GM12878 (cell line): ENCODE data around the gene SNRPD3. TPM values are rescaled to one million over a fixed set of nuclear protein-coding genes. Genes with fewer than 3 reads are reported as not detected.

Source experiments
- ATAC-seq: fragments of 200-7000 bp; cut with Tn5 transposase; 3 replicates; pipeline ENCODE4 v1.9.1; 2020; ENCODE audit warnings: mild to moderate bottlenecking, moderate library complexity
- BruUV-seq: library from RNA; stranded (reverse); fragments of 400-500 nt; replicated peaks from 2 replicates; lab custom pipeline; 2021; lab: Mats Ljungman, UMichigan
- CTCF ChIA-PET: fragments of 300-600 bp; sonication (Branson Sonifier 250); formaldehyde crosslinking; extraction: SDS; loops from one replicate; lab custom pipeline; 2021; ENCODE audit warnings: inconsistent platforms; lab: Yijun Ruan, JAX
- POLR2A ChIA-PET: fragments of 350-600 bp; formaldehyde crosslinking; extraction: SDS; loops from one replicate; lab custom pipeline; 2021; ENCODE audit warnings: inconsistent platforms; lab: Charles Lee
- RAD21 ChIA-PET: fragments of 300-600 bp; sonication (Branson Sonifier 250); formaldehyde crosslinking; loops from one replicate; lab custom pipeline; 2023; ENCODE audit warnings: antibody characterized with exemption; ENCODE audit not compliant: unreplicated experiment; lab: Charles Lee
- SMC1A ChIA-PET: fragments of 300-600 bp; sonication (Branson Sonifier 250); formaldehyde crosslinking; loops from one replicate; lab custom pipeline; 2023; ENCODE audit not compliant: unreplicated experiment, uncharacterized antibody; lab: Charles Lee
- DNase-seq: peaks from one replicate; pipeline ENCODE4 v3.0.0-alpha.2; 2011; ENCODE audit warnings: low read depth, low spot score
- FAIRE-seq: peaks from 3 replicates; lab custom pipeline; 2011; peaks lifted over from hg19 to GRCh38; lab: Jason Lieb, UNC
- H2AFZ ChIP-seq: 2 replicates; pipeline ENCODE4 v1.6.0; 2011; ENCODE audit warnings: low read depth, low read length, control low read depth; ENCODE audit not compliant: control insufficient read depth
- H3K27ac ChIP-seq: 2 replicates; pipeline ENCODE4 v1.5.1; 2011; ENCODE audit warnings: control low read depth; ENCODE audit not compliant: control insufficient read depth, insufficient read depth
- H3K27me3 ChIP-seq, 2 experiments: replicated peaks in 1 of 2; 2 replicates each; pipeline versions ENCODE4 v1.6.0 to v1.6.1; 2011; ENCODE audit warnings: low read length in 1 of 2; ENCODE audit not compliant: control insufficient read depth in 2 of 2, insufficient read depth in 2 of 2
- H3K36me3 ChIP-seq, 2 experiments: 2 replicates each; pipeline ENCODE4 v1.5.1; 2011; ENCODE audit warnings: low read length in 1 of 2; ENCODE audit not compliant: control insufficient read depth in 2 of 2, insufficient read depth in 2 of 2
- H3K4me1 ChIP-seq: 2 replicates; pipeline ENCODE4 v1.6.1; 2011; ENCODE audit warnings: mild to moderate bottlenecking, low read length, moderate library complexity, mixed read lengths; ENCODE audit not compliant: control insufficient read depth, insufficient read depth
- H3K4me2 ChIP-seq: 2 replicates; pipeline ENCODE4 v1.6.0; 2011; ENCODE audit warnings: control low read depth; ENCODE audit not compliant: control insufficient read depth, insufficient read depth
- H3K4me3 ChIP-seq: fragments of 200-600 bp; sonication (generic); 2 replicates; pipeline ENCODE4 v1.5.1; 2016
- H3K79me2 ChIP-seq: 2 replicates; pipeline ENCODE4 v1.6.0; 2011; ENCODE audit warnings: low read length; ENCODE audit not compliant: control insufficient read depth, insufficient read depth
- H3K9ac ChIP-seq: 2 replicates; pipeline ENCODE4 v1.8.0; 2011; ENCODE audit warnings: low read length, control low read depth, mixed read lengths; ENCODE audit not compliant: control insufficient read depth, insufficient read depth
- H3K9me3 ChIP-seq: replicated peaks from 3 replicates; pipeline ENCODE4 v1.5.1; 2011; ENCODE audit warnings: mild to moderate bottlenecking, low read length; ENCODE audit not compliant: control insufficient read depth, insufficient read depth
- H4K20me1 ChIP-seq: 2 replicates; pipeline ENCODE4 v1.6.0; 2011; ENCODE audit not compliant: control insufficient read depth, insufficient read depth
- ATF7 ChIP-seq: fragments of 450-650 bp; IDR thresholded peaks from 2 replicates; pipeline ENCODE4 v1.6.1; 2016; ENCODE audit warnings: low read depth, mild to moderate bottlenecking
- CHD1 ChIP-seq: IDR thresholded peaks from 2 replicates; pipeline ENCODE4 v1.6.1; 2012; ENCODE audit warnings: low read depth, low read length, improper control_type of control experiment
- CHD2 ChIP-seq: IDR thresholded peaks from 2 replicates; pipeline ENCODE4 v1.6.1; 2011; ENCODE audit warnings: low read depth, low read length, improper control_type of control experiment, borderline replicate concordance
- DPF2 ChIP-seq: fragments of 450-650 bp; IDR thresholded peaks from 2 replicates; pipeline ENCODE4 v1.6.1; 2017; ENCODE audit warnings: mild to moderate bottlenecking
- JUNB ChIP-seq: IDR thresholded peaks from 2 replicates; pipeline ENCODE4 v1.6.1; 2016; ENCODE audit warnings: antibody characterized with exemption, mild to moderate bottlenecking
- MTA2 ChIP-seq: fragments of 450-650 bp; IDR thresholded peaks from 2 replicates; pipeline ENCODE4 v1.6.1; 2016; ENCODE audit warnings: low read depth, mild to moderate bottlenecking, moderate library complexity
- NBN ChIP-seq: fragments of 450-650 bp; IDR thresholded peaks from 2 replicates; pipeline ENCODE4 v1.6.1; 2016
- POLR2A ChIP-seq: IDR thresholded peaks from 2 replicates; pipeline ENCODE4 v1.6.1; 2011; ENCODE audit warnings: low read depth, mild to moderate bottlenecking, low read length
- SIN3A ChIP-seq: IDR thresholded peaks from 2 replicates; pipeline ENCODE4 v1.6.1; 2012; ENCODE audit warnings: low read depth, low read length, improper control_type of control experiment
- SMARCA5 ChIP-seq: fragments of 450-650 bp; IDR thresholded peaks from 2 replicates; pipeline ENCODE4 v1.6.1; 2017; ENCODE audit warnings: mild to moderate bottlenecking
- WGBS: methylation state at CpG from one replicate; pipeline ENCODE4 v1.1.6; 2016; ENCODE audit warnings: low lambda C conversion rate; ENCODE audit not compliant: insufficient replicate concordance, insufficient coverage; ENCODE audit errors: missing lambda C conversion rate; 5-methylcytosine and 5-hydroxymethylcytosine counted together
- in situ Hi-C: fragments of 300-500 bp; cut with MboI; formaldehyde crosslinking; loops from 9 replicates; pipeline ENCODE4 v1.14.3; 2018; ENCODE audit warnings: mixed read lengths
- intact Hi-C: fragments of 100-400 bp; cut with micrococcal nuclease; formaldehyde crosslinking; loops from one replicate; pipeline ENCODE4 v1.14.2; 2022; ENCODE audit not compliant: unreplicated experiment
- polyA plus RNA-seq, 11 experiments: library from polyadenylated mRNA; depleted of rRNA in 4 of 11; unstranded in 6 of 11; stranded (reverse) in 5 of 11; fragments of >200 nt; fragmentation: Nextera tagmentation in 4 of 11; fragmentation: Illumina TruSeq in 1 of 11; extraction: Ambion mirVana in 4 of 11; extraction: Trizol in 1 of 11; gene quantifications; 1 replicate in 1 of 11; 2 replicates in 10 of 11; pipeline versions ENCODE4 v1.2.1 to v1.2.3, GENCODE V29; 2011 to 2016; ENCODE audit warnings: inconsistent platforms in 2 of 11, missing spikeins in 2 of 11, low read depth in 1 of 11
- total RNA-seq, 4 experiments: library from RNA; depleted of rRNA in 3 of 4; stranded (reverse); fragments of >200 nt in 3 of 4; fragmentation: Illumina TruSeq in 1 of 4; extraction: Trizol in 1 of 4; gene quantifications; 2 replicates each; pipeline versions ENCODE4 v1.2.1 to v1.2.3, GENCODE V29; 2013 to 2021
- TF ChIP-seq, protein P1 (sequence below): fragments of 450-650 bp; formaldehyde crosslinking; IDR thresholded peaks from 2 replicates; pipeline ENCODE4 v1.4.0; 2020; ENCODE audit warnings: mild to moderate bottlenecking, moderate library complexity
- TF ChIP-seq, protein P2 (sequence below): fragments of 450-650 bp; IDR thresholded peaks from 2 replicates; pipeline ENCODE4 v1.6.1; 2017; ENCODE audit warnings: low read depth, mild to moderate bottlenecking, moderate library complexity
- TF ChIP-seq, protein P3 (sequence below): fragments of 450-650 bp; IDR thresholded peaks from 2 replicates; pipeline ENCODE4 v1.6.1; 2016; ENCODE audit warnings: mild to moderate bottlenecking

SNRPD3 gene
- total and polyA plus RNA-seq, 10 of the 15 experiments (the other 5 are each of a cell fraction or from before 2014, with no cell fraction given) = 112 to 324 (median 242) TPM

DNA sequence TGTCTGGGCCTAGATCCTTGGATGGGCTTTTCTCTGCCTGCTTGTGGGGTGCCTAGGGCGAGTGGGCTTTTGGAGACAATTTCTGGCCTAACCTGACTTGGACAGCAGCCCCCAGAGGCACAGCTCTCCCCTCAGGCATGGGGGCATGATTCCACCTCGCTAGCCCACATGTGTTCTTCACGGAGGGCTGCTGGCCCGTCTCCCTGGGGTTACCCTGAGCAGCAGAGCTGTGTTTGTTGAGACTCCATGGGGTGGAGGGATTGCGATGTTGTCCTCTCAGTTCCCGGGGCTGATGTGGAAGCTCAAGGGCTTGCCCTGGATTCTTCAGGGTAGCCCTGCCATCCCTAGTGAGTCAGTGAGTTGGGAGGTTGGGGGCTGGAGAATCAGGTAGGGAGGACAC, 39.4 kb downstream of the SNRPD3 start:
- Histone ChIP-seq H2AFZ (no peak overlapping the region), H3K4me3 (no peak overlapping the region), H3K27me3 (no peaks in the 10 kb centered on the region), H3K36me3 (no peaks in the 10 kb centered on the region), H4K20me1 (no peaks in the 10 kb centered on the region), H3K9me3 (no peaks in the 10 kb centered on the region), H3K9ac (no peak overlapping the region), H3K4me1 (no peaks in the 10 kb centered on the region), H3K79me2 (no peaks in the 10 kb centered on the region), H3K4me2 (no peak overlapping the region), H3K27ac (no peak overlapping the region)
- ATAC-seq (no peak), DNase-seq (no peak), FAIRE-seq (no peak)
- no TSS peak for BruUV-seq
- ChIA-PET RAD21 (no interaction called here), CTCF (interaction anchor here (0.7 to 1.2 kb wide), 2 partner anchors 9 to 270 kb away, joined by 3 read pairs; no protein-coding TSS in a partner anchor), POLR2A (no interaction called here), SMC1A (no interaction called here)
- no peak for TF ChIP-seq CHD2
- TF ChIP-seq NBN = no peak
- TF ChIP-seq CHD1 = no peak
- 35% methylated on average over 6 of the region's 6 CpGs for WGBS
- intact Hi-C loops (no loop called here), in situ Hi-C loops (no loop called here)

DNA sequence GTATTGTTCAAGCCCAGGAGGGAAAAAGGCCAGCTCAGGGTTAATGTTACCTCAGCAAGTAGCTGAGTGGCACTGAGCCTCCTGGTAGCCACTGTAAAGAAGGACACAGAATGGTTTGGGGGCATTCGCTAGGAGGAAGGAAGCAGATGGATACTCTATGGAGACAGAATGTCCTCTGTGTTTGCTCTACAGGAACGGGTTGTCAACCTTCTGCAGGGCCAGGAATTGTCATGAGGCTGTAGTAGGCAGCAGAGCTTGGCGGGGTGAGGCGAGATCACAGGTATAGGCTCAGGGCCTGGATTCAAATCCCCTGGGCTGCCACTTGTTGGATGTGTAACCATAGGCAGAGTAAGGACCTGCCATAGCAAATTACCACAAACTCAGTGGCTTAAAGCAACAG, 40.1 kb downstream of the SNRPD3 start:
- ChIA-PET SMC1A (no interaction called here), RAD21 (no interaction called here), CTCF (interaction anchor here (0.7 to 1.2 kb wide), 2 partner anchors 8 to 271 kb away, joined by 3 read pairs; no protein-coding TSS in a partner anchor), POLR2A (interaction anchor here (0.7 kb wide), 1 partner anchor 32 kb away, joined by 4 read pairs; no protein-coding TSS in a partner anchor)
- Histone ChIP-seq H3K27ac (no peak overlapping the region), H3K9ac (no peak overlapping the region), H3K9me3 (no peaks in the 10 kb centered on the region), H3K4me1 (no peaks in the 10 kb centered on the region), H3K79me2 (no peaks in the 10 kb centered on the region), H4K20me1 (no peaks in the 10 kb centered on the region), H3K4me2 (no peak overlapping the region), H3K4me3 (no peak overlapping the region), H3K27me3 (no peaks in the 10 kb centered on the region), H2AFZ (no peak overlapping the region), H3K36me3 (no peaks in the 10 kb centered on the region)
- FAIRE-seq = no peak
- intact Hi-C loops = no loop called here
- ATAC-seq = no peak
- BruUV-seq = no TSS peak
- WGBS = 70% methylated on average over 4 of the region's 4 CpGs
- no peak for DNase-seq
- in situ Hi-C loops = no loop called here
- TF ChIP-seq SIN3A = no peak
- no peak for TF ChIP-seq DPF2
- no peak for TF ChIP-seq JUNB
- no peak for TF ChIP-seq POLR2A
- TF ChIP-seq, protein P1, sequence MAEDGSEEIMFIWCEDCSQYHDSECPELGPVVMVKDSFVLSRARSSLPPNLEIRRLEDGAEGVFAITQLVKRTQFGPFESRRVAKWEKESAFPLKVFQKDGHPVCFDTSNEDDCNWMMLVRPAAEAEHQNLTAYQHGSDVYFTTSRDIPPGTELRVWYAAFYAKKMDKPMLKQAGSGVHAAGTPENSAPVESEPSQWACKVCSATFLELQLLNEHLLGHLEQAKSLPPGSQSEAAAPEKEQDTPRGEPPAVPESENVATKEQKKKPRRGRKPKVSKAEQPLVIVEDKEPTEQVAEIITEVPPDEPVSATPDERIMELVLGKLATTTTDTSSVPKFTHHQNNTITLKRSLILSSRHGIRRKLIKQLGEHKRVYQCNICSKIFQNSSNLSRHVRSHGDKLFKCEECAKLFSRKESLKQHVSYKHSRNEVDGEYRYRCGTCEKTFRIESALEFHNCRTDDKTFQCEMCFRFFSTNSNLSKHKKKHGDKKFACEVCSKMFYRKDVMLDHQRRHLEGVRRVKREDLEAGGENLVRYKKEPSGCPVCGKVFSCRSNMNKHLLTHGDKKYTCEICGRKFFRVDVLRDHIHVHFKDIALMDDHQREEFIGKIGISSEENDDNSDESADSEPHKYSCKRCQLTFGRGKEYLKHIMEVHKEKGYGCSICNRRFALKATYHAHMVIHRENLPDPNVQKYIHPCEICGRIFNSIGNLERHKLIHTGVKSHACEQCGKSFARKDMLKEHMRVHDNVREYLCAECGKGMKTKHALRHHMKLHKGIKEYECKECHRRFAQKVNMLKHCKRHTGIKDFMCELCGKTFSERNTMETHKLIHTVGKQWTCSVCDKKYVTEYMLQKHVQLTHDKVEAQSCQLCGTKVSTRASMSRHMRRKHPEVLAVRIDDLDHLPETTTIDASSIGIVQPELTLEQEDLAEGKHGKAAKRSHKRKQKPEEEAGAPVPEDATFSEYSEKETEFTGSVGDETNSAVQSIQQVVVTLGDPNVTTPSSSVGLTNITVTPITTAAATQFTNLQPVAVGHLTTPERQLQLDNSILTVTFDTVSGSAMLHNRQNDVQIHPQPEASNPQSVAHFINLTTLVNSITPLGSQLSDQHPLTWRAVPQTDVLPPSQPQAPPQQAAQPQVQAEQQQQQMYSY (CRISPR knock-in tag) = no peak
- TF ChIP-seq MTA2 = no peak
- TF ChIP-seq, protein P2, sequence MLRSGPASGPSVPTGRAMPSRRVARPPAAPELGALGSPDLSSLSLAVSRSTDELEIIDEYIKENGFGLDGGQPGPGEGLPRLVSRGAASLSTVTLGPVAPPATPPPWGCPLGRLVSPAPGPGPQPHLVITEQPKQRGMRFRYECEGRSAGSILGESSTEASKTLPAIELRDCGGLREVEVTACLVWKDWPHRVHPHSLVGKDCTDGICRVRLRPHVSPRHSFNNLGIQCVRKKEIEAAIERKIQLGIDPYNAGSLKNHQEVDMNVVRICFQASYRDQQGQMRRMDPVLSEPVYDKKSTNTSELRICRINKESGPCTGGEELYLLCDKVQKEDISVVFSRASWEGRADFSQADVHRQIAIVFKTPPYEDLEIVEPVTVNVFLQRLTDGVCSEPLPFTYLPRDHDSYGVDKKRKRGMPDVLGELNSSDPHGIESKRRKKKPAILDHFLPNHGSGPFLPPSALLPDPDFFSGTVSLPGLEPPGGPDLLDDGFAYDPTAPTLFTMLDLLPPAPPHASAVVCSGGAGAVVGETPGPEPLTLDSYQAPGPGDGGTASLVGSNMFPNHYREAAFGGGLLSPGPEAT = no peak
- TF ChIP-seq, protein P3, sequence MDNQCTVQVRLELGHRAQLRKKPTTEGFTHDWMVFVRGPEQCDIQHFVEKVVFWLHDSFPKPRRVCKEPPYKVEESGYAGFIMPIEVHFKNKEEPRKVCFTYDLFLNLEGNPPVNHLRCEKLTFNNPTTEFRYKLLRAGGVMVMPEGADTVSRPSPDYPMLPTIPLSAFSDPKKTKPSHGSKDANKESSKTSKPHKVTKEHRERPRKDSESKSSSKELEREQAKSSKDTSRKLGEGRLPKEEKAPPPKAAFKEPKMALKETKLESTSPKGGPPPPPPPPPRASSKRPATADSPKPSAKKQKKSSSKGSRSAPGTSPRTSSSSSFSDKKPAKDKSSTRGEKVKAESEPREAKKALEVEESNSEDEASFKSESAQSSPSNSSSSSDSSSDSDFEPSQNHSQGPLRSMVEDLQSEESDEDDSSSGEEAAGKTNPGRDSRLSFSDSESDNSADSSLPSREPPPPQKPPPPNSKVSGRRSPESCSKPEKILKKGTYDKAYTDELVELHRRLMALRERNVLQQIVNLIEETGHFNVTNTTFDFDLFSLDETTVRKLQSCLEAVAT = no peak
- TF ChIP-seq SMARCA5 = no peak
- TF ChIP-seq ATF7 = no peak
